Cerebellar nuclear complex (tissue), 1 donor: ENCODE measurements around the gene OR51F2.
"Not testable (repeated sequence)": the region's sequence is repeated elsewhere in the genome, so short reads cannot be mapped to it uniquely, and the experiment has no call there.

Source experiments
- DNase-seq, 2 experiments: peaks; one replicate each; lab custom pipeline; 2025; lab: John Stamatoyannopoulos, UW

The OR51F2 gene

GRCh38 chr11:4821021-4821420, at the start of gene OR51F2:
OR51F2 (plus strand) TSS chr11:4821321; CDS start chr11:4821422, 101 bp downstream.
- DNase-seq: no peak

GRCh38 chr11:4782454-4782853, 38.7 kb upstream of the OR51F2 start:
- no peak for DNase-seq

GRCh38 chr11:4797206-4797605, 23.9 kb upstream of the OR51F2 start:
- DNase-seq: no peak

DNA sequence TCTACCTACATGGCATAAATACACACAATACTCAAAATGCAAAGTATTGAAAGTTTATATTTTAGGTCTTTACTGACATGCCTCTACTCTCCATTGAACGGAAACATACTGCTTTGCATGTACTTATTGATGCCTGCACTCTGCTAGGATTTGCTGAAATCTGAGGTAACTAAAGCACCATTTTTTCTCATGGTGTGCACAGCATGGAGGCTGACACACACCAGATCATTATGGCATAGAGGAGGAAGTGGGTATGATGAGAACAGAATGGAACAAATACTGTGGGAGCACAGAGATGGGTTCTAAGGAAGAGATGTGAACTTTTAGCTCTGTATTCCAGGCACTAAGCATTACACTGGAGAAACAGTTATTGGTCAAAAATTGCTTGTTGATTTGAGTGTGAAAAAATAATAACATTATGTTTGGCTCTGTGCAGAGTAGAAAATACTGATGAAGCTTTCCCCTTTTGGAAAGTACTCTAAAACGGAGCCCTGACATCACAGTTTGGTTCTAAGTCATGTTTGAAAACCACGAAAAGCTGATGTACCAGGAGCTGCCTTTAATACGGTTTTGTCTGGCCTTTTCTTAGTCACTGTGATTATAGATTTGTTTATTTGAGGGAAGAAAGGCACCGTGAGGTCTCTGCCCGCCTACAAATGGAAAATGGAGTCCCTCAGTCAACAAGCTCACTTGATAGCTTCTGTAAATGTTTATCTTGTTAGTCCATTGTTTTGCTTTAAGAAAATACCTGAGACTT, 22.5 kb upstream of the OR51F2 start:
- no peak for DNase-seq

DNA sequence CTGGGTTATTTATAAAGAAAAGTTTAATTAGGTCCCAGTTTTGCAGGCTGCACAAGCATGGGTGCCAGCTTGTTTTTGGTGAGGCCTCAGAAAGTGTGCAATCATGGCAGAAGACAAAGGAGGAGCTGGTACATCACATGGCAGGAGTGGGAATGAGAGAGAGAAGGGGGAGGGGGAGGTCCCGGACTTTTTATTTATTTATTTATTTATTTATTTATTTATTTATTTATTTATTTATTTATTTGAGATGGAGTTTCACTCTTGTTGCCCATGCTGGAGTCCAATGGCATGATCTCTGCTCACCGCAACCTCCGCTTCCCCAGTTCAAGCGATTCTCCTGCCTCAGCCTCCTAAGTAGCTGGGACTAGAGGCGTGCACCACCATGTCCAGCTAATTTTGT, 19.8 kb upstream of the OR51F2 start:
- DNase-seq: not testable (repeated sequence)

DNA sequence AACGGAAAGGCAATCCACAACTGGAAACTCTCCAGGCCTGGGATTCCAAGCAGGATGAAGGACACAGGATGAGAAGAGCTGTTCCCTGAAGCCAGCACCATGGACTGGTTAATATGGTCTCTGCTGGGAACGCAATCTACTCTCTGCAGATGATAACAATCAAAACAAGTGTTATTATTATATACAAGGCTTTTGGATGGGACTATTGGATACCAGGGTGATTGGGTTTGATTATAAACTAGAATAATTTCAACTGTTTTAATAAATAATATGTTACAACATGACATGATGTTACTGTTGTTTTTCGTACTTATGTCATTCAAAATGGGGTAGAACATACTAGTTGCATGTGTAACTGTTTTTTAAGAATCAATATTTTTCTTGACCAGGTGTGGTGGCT, 16.8 kb upstream of the OR51F2 start, which contains the start of gene OR52R1:
Gene OR52R1 (minus strand): TSS at position 101 of the 400 bp plus-strand sequence. CDS start 0 bp downstream, at position 101.
- no peak for DNase-seq

- DNase-seq: no peak
Measured at GRCh38 chr11:4808476-4808875, 12.6 kb upstream of the OR51F2 start.

GRCh38 chr11:4809246-4809645, 11.9 kb upstream of the OR51F2 start:
- no peak for DNase-seq

- DNase-seq: no peak
Measured at GRCh38 chr11:4825132-4825531, 4.0 kb downstream of the OR51F2 start.

DNA sequence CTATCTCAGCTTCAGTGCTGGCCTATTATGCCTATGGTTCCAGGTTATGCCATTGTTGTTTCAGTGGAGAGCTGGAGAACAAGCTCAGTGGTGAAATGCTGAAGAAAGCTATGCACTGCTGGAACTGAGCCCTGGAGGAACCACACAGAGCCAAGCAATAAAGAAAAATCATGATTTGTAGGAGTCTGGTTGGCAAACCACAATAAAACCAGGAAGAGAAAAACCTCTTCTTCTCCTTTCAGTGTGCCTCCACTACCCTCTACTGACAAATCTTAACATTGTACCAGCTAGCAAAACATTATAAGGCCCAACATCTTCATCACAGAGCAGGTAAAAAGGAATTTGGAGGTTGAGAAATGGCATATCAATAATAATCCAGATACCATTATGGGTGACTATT, 5.3 kb downstream of the OR51F2 start:
- no peak for DNase-seq

- no peak for DNase-seq
Measured at GRCh38 chr11:4830346-4830745, 9.2 kb downstream of the OR51F2 start.

DNA sequence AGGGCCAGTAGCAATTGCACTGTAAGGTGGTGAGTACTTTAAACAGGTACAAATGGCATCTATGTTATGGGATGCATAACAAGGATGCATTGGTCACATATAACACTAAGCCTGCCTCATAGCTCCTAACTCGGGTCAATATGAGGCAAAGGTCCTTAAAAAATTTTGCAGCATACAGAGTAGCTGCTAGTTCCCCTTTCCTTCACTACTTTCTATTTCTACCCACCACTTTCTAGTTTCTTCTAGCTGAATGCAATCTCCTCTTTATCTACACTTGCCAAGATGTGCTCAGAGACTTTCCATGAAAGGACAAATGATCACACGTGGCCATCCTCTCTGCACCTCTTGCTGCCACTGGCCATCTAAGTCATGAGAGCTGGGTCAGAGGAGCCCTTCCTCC, 9.8 kb downstream of the OR51F2 start:
- DNase-seq: no peak

DNA sequence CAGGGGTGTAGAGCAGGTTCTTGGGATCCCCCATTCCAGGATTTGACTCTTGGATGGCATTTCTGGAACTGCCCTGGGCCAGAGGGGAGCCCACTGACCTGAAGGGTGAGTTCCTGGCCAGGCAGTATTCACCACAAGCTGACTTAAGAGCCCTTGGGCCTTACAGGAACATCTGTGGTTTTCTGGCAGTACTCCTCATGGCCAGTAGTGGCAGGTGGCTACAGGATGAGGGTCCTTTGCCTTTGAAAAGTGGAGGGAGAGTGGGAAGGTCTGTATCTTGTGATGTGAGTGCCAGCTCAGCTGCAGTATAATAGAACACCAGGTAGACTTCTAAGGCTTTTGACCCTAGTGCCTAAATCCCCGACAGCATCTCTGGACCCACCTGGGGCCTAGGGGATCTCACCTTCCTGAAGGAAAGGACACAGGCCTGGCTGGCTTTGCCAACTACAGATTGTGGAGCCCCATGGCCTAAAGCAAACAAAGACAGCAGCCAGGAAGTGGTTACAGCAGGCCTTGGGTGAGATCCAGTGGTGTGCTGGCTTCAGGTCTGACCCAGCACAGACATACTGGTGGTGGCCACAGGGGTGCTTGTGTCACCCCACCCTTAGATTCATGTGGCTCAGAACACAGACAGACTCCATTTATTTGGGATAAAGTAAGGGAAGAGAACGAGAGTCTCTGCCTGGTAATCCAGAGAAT, 18.9 kb downstream of the OR51F2 start:
- no peak for DNase-seq

DNA sequence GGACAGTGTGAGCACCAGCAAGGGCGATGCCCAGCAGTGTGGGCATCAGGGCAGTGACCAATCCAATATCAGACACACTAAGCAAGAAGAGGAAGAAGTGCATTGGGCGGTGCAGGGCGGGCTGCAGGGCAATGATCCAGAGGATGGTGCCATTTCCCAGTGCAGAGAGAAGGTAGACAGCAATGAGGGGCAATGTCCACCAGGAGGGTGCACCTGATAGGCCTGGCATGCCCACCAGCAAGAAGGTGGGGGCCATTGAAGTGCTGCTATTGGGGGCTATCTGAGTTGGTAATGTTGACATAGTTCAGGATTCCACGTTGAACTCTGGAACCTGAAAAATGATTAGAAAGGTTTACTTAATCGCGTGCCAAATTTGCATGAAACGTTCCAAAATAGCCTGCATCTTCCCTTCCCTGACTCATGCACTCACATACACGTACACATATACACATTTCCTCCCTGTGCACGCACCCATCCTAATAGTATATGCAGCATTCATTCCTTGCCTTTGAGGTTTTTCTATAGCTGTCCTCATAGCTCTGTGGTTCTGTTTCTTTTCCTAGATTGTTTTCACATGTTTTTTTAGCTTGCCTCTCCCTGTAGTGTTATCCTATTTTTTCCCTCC, 27.9 kb downstream of the OR51F2 start, which contains the start of gene OR51S1:
Gene OR51S1 (minus strand): TSS at position 301 of the 625 bp plus-strand sequence. CDS start 0 bp downstream, at position 301.
- DNase-seq: no peak

GRCh38 chr11:4851033-4851432, 29.9 kb downstream of the OR51F2 start:
- DNase-seq: no peak

DNA sequence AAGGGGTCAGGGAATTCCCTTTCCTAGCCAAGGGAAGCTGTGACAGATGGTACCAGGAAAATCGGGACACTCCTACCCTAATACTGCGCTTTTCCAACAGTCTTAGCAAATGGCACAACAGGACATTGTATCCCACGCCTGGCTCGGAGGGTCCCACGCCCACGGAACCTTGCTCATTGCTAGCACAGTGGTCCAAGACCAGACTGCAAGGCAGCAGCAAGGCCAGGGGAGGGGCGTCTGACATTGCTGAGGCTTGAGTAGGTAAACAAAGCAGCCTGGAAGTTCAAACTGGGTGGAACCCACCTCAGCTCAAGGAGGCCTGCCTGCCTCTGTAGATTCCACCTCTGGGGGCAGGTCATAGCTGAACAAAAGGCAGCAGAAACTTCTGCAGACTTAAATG, 33.2 kb downstream of the OR51F2 start:
- DNase-seq: not testable (repeated sequence)

- DNase-seq: no peak
Measured at GRCh38 chr11:4862447-4863236, 41.5 kb downstream of the OR51F2 start.

DNA sequence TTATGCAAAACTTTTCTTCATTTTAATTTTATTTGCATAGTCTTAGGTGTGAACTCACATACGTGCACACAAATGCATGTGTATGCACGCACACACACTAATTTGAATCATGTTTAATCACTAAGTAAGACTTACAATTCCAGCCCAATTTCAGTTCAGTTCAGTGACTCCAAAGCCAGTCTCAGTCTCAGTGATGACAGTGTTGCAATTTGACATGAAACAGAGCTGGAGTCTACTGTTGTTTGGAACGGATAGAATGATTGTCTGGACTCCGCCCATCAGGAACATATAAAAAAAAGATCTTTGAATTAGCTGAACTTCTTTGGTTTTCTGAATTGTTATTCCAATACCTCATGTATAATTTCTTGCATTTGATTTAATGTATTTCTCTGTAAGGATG, 42.8 kb downstream of the OR51F2 start:
- no peak for DNase-seq

GRCh38 chr11:4865855-4866254, 44.7 kb downstream of the OR51F2 start:
- DNase-seq: no peak
